AG08395 (cell line): ENCODE data around the gene BRD1.
A peak's percentile ranks its signal among the peaks of the same experiment; 100 is the strongest.

Experiments
- DNase-seq: peaks from one replicate; pipeline ENCODE4 v3.0.0; 2012; ENCODE audit warnings: mixed read lengths, low spot score

BRD1 gene

DNA sequence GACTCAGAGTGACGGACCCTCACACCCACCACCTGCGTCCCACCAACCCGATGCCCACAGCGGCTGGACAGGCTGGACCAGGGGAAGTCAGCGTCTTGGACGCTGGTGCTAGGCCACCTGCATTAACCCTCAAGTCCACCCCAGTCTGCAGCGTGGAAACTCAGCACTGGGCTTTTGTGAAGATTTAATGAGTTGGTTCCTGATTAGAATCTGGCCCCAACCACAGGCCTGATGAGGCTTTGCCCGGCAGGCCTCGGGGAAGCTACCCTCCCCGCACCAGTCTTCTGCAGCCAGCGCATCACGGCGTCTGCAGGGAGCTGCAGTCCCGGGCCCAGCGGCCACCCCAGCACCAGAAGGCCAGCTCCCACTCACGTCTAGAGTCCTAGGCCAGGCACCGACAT is 101.0 kb downstream of the BRD1 start:
- DNase-seq: no peak

DNA sequence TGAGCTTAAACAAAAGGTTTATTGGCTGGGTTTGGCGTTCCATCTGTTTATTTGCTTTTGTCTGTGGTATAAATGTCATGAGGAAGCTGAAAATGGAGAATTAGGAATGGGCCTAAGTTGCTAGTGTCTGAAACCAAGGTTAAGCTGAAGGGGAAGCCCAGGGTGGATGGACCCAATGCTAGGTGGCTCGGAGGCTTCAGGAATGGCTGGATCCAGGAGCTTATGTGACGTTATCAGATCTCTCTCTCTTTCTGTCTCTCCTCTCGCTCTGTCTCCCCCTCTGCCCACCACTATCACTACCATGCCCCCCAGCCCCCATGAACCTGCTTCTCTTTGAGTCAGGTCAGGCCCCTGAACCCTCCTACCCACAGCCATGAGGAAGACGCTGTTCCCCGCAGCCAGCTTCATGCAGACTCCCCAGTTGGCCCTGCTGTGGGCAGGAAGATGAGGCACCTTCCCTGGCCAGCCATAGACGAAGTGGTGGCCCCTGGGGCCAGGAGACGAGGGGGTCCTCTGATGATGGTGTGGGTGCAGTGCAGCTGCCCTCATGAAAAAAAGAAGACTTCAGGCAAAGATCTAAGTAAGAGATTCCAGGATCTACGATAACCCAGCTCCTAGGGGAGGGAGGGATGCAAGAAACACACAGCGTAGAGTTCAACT is 101.5 kb downstream of the BRD1 start:
- DNase-seq: no peak

DNA sequence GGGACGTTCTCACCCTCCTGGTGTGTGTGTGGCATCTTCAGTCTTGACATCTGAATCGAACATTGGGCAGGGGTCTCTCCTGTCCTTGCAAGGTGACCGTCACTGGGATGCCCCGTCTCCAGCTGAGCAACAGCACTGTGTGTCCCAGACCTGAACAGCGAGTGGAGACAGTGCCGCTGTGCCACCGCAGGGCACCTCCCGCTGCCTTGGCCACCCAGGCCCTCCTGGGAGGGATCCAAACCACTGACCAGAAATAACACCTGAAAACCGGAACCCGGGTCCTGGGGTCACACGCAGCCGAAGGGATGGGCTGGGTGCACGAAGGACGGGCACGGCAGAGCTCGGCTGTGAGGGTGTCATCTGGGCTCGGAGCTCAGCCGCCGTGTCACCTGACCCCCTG is 102.2 kb downstream of the BRD1 start:
- DNase-seq: no peak

DNA sequence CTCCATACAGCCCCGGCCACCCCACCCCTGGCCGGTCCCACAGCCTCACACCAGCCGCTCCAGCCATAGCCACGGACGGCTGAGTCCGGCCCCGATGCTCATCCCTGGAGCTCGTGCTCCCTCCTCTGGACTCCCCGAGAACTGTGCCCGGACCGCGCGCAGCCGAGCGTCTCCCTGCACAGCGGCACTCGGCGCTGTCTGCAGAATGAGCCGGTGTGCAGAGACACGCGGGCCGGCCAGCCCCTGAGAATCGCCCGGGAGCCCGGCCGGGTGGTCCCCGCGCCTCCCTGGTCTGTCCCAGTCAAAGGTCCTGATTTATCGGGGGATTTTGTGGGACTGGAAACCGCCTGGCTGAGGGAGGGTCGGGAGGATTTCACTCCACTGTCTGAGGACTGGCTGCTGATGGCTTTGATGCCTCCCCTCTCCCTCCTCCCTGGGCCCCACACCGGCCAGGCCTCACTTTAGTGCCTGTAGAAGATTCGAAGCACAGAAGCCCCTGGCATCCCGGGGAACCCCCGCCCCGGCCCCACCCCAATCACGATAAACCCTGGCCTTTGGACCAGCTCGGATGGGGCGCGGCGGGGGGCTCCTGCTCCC is 102.7 kb downstream of the BRD1 start:
- DNase-seq: peak; percentile 76

DNA sequence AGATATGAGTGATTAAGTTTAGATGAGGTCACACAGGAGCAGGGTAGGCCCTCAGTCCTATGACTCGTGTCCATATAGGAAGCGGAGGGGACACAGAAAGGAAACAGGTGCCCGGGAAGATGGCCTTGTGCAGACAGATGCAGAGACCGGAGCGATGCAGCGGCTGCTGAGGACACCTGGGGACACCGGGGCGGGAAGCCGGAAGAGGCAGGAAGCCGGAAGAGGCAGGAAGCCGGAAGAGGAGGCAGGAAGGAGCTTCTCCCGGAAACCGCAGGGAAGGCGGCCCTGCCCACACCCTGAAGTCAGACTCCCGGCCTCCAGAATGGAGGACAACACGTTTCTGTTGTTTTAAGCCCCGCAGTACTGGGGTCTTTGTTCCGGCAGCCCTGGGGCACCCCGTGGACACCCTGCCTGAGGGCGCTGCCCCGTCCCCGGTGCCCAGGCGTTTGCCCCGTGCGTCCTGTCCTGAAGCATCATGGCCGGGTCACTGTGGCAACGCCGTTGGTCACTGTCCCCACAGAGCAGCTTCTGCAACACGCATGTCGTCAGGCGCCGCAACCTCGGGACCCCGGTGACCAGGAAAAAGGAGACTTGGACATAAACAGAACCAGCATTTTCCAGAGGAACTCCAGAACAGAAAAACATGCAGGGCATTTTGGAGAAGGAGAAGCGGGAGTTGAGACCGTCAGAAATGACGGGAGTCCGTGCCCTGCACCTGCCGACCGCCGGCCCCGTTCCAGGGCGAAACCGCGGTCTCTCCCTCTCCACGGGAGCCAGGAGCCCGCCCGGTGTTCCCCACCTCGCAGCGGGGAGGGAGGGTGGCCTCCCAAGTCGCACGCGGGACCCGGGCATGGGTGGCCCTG is 103.4 kb downstream of the BRD1 start:
- DNase-seq: no peak

DNA sequence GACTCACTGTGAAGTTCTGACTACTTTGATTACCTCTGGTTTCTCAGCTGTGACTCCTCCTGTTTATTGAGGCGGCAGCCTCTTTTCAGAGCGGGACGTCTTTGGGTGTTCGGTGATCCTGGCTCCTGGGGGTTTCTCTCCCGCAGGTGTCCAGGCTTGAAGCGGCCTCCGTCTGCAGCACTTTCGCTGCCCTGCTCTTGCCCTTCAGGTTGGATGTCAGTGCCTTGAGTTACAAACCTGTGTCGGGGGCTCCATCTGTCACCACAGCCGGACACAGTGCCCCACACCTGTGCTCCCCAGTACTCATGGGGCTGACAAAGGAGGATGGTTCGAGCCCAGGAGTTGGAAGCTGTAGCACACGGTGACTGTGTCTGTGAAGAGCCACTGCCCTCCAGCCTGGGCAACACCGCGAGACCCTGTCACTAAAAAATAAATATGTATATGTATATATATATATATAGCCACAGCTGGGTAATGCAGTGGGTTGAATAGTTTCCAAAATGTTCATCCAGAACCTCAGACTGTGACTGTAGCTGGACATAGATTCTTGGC is 104.1 kb downstream of the BRD1 start:
- no peak for DNase-seq
